GM21423 (cell line): ENCODE measurements around the gene FAM200C.
"Not testable (repeated sequence)": the region's sequence is repeated elsewhere in the genome, so short reads cannot be mapped to it uniquely, and the experiment has no call there.

Experiments used
- ATAC-seq: cut with Tn5 transposase; IDR thresholded peaks from one replicate; pipeline ENCODE4 v1.9.1; 2021; ENCODE audit warnings: mild to moderate bottlenecking, moderate library complexity; ENCODE audit not compliant: unreplicated experiment

Gene FAM200C

GRCh38 chr5:160399402-160400353 is at the start of gene FAM200C:
Gene FAM200C (minus strand): TSS chr5:160400054. CDS start chr5:160395490, 4,564 bp downstream.
- ATAC-seq = peak; percentile 81

GRCh38 chr5:160449458-160449857 is 49.6 kb upstream of the FAM200C start:
- no peak for ATAC-seq

DNA sequence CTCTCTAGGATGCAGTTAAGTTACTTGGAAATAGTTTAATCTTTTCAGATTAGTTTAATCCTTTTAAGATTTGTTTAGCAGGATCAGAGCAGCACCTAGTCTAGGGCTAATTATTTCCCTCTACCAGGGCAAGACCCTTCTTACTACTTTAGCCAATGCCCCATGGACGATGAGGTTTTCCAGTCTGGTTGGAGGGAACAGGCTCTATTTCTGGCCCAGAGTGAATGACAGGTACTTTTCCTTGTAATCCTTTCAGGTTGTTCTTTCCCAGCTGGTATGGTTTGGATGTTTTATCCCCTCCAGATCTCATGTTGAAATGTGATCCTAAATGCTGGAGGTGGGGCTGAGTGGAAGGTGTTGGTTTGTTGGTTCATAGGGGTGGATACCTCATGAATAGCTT is 49.0 kb upstream of the FAM200C start:
- no peak for ATAC-seq

DNA sequence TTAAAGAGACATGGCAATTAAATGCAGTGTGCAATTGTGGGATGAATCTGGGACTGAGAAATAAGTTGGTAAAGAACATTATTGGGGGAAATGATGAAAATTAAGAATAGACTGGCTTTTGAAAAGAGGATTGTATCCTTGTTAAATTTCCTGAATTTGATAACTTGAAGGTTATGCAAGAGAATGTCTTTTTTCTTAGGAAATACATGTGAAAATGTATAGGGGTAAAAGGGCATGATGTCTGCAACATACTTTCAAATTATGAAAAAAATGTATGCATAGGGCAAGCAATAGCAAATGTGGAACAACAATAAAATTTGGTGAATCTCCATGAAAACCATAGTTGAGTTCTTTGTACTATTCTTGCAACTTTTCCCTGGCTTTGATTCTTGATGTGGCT is 45.9 kb upstream of the FAM200C start:
- ATAC-seq = no peak

- ATAC-seq = peak; percentile 36
These were observed 45.3 kb upstream of the FAM200C start for GRCh38 chr5:160445132-160445531.

DNA sequence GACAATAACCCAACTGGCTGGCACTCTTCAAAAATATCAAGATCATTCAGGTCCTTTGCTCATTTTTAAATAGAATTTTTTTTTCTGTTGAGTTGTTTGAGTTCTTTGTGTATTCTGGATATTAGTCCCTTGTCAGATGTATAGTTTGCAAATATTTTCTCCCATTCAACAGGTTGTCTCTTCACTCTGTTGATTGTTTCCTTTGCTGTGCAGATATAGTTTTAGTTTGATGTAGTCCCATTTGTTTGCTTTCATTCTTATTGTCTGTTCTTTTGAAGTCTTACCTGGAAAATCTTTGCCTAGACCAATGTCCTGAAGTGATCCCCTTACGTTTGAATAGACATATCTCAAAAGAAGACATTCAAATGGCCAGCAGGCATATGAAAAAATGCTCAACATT is 44.6 kb upstream of the FAM200C start:
- ATAC-seq = no peak

GRCh38 chr5:160442824-160443431 is 43.1 kb upstream of the FAM200C start:
- peak; percentile 15 for ATAC-seq

- peak; percentile 25 for ATAC-seq
These were observed 41.5 kb upstream of the FAM200C start for GRCh38 chr5:160441311-160441781.

- peak; percentile 47 for ATAC-seq
These were observed 39.3 kb upstream of the FAM200C start for GRCh38 chr5:160439205-160439600.

- peak; percentile 23 for ATAC-seq
These were observed 38.7 kb upstream of the FAM200C start for GRCh38 chr5:160438316-160439204.

DNA sequence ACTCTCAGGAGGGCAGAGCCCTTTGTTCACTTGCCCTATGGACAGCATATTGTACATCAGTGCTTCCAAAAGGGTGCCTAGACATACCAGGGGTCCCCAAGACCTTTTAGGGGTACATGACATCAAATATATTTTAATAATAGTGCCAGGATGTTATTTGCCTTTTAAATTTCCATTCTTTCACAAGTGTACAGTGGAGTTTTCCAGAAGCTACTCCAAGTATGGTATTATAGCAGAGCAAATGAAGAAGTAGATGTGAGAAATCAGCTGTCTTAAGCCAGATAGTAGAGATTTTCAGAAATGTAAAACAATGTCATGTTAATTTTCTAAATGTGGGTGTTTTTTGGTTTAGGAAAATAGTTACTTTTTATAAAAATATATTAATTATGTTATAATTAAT is 37.4 kb upstream of the FAM200C start:
- no peak for ATAC-seq

- not testable (repeated sequence) for ATAC-seq
These were observed 36.8 kb upstream of the FAM200C start for GRCh38 chr5:160436661-160437060.

GRCh38 chr5:160436017-160436416 is 36.2 kb upstream of the FAM200C start:
- no peak for ATAC-seq

DNA sequence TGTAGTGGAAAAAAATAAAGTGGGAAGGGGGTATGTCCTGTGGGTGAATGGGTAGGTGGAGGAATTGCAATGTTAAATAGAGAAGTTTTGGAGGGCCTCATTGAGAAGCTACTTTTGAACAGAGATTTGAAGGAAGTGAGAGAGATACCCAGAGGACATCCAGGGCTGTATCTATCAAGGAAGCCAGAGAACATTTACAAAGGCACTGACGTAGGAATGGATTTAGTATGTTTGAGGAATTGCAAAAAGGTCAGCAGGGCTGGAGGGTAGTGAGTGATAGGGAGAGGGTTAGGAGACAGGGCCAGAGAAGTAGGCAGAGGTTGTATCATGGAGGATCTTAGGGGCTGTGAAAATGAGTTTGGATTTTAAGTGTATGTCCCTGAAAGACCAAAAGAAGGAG is 35.7 kb upstream of the FAM200C start:
- ATAC-seq = no peak

DNA sequence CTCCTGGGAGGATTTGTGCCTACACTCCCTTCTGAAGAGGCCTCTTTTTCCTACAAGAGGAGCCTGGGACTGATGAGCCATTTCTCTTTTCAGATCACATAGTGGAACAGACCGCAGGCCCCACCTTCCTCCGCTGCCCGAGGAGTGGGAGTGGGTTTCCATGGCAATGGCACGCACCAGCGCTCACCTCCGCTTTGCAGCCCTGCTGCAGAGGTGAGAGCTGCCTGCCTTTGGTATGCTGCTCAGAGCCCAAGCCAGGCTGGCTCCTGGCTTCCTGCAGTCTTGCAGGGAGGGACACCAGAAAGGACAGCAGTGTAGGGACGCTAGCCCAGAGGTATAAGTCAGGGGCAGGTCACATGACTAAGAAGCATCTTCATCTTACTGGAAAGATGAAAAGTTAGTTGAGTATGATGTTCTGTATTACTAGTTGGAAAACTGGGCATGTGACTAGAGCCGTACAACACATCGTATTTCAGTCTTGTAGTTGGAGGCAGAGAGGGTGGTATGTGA is 34.2 kb upstream of the FAM200C start:
- peak; percentile 79 for ATAC-seq

DNA sequence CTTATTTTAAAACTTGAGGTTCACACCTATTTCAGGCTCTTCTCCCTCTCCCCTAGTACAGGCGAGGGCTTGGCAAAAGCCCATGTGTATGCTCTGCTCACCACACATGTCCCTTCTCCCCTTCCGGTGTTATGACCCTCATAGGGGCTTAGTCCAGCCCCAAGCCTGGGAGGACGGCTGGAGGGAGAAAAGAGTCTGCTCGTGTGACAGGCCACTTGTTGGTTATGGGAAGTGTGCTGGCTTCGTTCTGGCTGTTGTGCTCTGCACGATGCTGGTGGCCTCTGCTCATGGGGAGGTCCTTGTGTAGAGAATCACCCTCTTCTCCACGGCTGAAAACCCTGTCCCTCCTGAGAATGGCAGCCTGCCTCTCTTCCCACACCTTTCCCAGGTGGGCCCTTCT is 32.9 kb upstream of the FAM200C start:
- ATAC-seq = no peak

GRCh38 chr5:160432196-160432595 is 32.3 kb upstream of the FAM200C start:
- ATAC-seq = peak; percentile 33

GRCh38 chr5:160427607-160428006 is 27.8 kb upstream of the FAM200C start:
- ATAC-seq = no peak

GRCh38 chr5:160423099-160423498 is 23.2 kb upstream of the FAM200C start:
- no peak for ATAC-seq

- peak; percentile 64 for ATAC-seq
These were observed 21.9 kb upstream of the FAM200C start, which contains the start of gene PTTG1 for GRCh38 chr5:160421625-160422258. Gene PTTG1 (plus strand): TSS chr5:160421855. CDS start chr5:160422313, 458 bp downstream.
